ENCODE data around the gene CPNE7. TPM values are rescaled to one million over a fixed set of nuclear protein-coding genes. Genes with fewer than 3 reads are reported as not detected.
A peak's percentile ranks its signal among the peaks of the same experiment; 100 is the strongest.

CPNE7 gene
- total and polyA plus RNA-seq, 5 donors = not detected

- no peak overlapping the region for H3K27ac ChIP-seq (ENCODE audit: low read length)
- ATAC-seq = no peak
- no peaks in the 10 kb centered on the region for H3K4me1 ChIP-seq (ENCODE audit: control insufficient read depth, insufficient read depth, low read length)
- intact Hi-C loops (cut with DNase I) = no loop called here
- no peak for DNase-seq
- H3K4me3 ChIP-seq (ENCODE audit: low read length) = no peak overlapping the region
- no peaks in the 10 kb centered on the region for H3K27me3 ChIP-seq (ENCODE audit: control insufficient read depth, insufficient read depth)
- H3K9me3 ChIP-seq (ENCODE audit: control insufficient read depth, low read length) = no peaks in the 10 kb centered on the region
- WGBS = 91% methylated on average over 26 of the region's 26 CpGs
These were observed 13.0 kb downstream of the CPNE7 start for GRCh38 chr16:89588413-89589109.

- Histone ChIP-seq H3K4me3 (ENCODE audit: low read length) (no peak overlapping the region), H3K27ac (ENCODE audit: low read length) (no peak overlapping the region), H3K9me3 (ENCODE audit: control insufficient read depth, low read length) (no peaks in the 10 kb centered on the region), H3K4me1 (ENCODE audit: control insufficient read depth, insufficient read depth, low read length) (no peaks in the 10 kb centered on the region), H3K27me3 (ENCODE audit: control insufficient read depth, insufficient read depth) (no peaks in the 10 kb centered on the region)
- 91% methylated on average over 21 of the region's 21 CpGs for WGBS
- ATAC-seq (no peak), DNase-seq (no peak)
- intact Hi-C loops (cut with DNase I) = no loop called here
These were observed 13.8 kb downstream of the CPNE7 start for GRCh38 chr16:89589241-89589926.

DNA sequence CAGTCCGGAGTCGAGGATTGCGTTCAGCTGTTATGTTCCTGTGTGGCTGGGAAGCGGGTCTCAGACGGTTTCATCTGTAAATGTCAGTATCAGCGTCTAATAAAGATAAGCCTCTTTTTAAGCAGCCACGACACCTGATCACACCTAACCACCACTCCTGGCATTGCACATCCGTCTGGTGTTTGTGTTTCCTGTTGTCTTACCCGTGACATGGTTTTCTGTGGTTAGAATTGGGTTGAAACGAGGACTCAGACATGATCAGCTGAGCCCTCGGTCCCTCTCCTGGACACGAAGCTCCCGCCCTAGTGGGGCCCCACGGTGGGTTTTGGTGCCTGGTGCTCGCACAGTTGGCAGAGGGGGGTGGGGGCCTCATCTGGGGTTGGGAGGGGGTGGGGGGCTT lies 18.3 kb downstream of the CPNE7 start:
- intact Hi-C loops (cut with DNase I) = no loop called here
- DNase-seq (no peak), ATAC-seq (no peak)
- H3K27me3 ChIP-seq (ENCODE audit: control insufficient read depth, insufficient read depth) = no peaks in the 10 kb centered on the region
- H3K9me3 ChIP-seq (ENCODE audit: control insufficient read depth, low read length) = no peaks in the 10 kb centered on the region
- no peaks in the 10 kb centered on the region for H3K4me1 ChIP-seq (ENCODE audit: control insufficient read depth, insufficient read depth, low read length)
- no peak overlapping the region for H3K4me3 ChIP-seq (ENCODE audit: low read length)
- 78% methylated on average over 15 of the region's 15 CpGs for WGBS
- no peak overlapping the region for H3K27ac ChIP-seq (ENCODE audit: low read length)

GRCh38 chr16:89595330-89596060 lies 19.9 kb downstream of the CPNE7 start:
- Histone ChIP-seq H3K4me3 (ENCODE audit: low read length) (no peak overlapping the region), H3K27ac (ENCODE audit: low read length) (no peak overlapping the region), H3K4me1 (ENCODE audit: control insufficient read depth, insufficient read depth, low read length) (no peaks in the 10 kb centered on the region), H3K9me3 (ENCODE audit: control insufficient read depth, low read length) (no peaks in the 10 kb centered on the region), H3K27me3 (ENCODE audit: control insufficient read depth, insufficient read depth) (no peaks in the 10 kb centered on the region)
- 93% methylated on average over 47 of the region's 47 CpGs for WGBS
- intact Hi-C loops (cut with DNase I) = no loop called here
- no peak for DNase-seq
- ATAC-seq = no peak

GRCh38 chr16:89596061-89596689 lies 20.6 kb downstream of the CPNE7 start:
- no peaks in the 10 kb centered on the region for H3K9me3 ChIP-seq (ENCODE audit: control insufficient read depth, low read length)
- H3K27me3 ChIP-seq (ENCODE audit: control insufficient read depth, insufficient read depth) = no peaks in the 10 kb centered on the region
- intact Hi-C loops (cut with DNase I) = no loop called here
- no peak overlapping the region for H3K4me3 ChIP-seq (ENCODE audit: low read length)
- 84% methylated on average over 25 of the region's 25 CpGs for WGBS
- H3K27ac ChIP-seq (ENCODE audit: low read length) = no peak overlapping the region
- H3K4me1 ChIP-seq (ENCODE audit: control insufficient read depth, insufficient read depth, low read length) = no peaks in the 10 kb centered on the region
- DNase-seq (no peak), ATAC-seq (peak in 1 of 2 donors; percentile 7)

- no peak for ATAC-seq
- no peaks in the 10 kb centered on the region for H3K4me1 ChIP-seq (ENCODE audit: control insufficient read depth, insufficient read depth, low read length)
These were observed 21.5 kb downstream of the CPNE7 start for GRCh38 chr16:89596957-89597649.

DNA sequence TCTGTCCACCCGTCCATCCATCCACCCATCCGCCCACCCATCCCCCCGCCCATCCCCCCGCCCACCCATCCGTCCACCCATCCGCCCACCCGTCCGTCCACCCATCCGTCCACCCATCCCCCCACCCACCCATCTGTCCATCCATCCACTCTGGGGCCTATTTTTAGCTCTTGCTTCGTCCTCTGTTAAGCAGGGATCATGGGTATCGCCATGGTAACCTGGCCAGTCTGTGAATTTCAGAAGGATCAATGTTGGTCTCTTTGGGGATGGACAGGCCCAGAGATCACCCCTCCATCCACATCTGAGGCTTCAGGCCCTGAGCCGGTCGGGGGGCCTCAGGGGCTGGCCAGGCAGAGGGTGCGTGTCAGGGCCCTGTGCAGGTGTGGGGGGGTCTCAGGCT lies 22.6 kb downstream of the CPNE7 start:
- WGBS = 66% methylated on average over 14 of the region's 14 CpGs
- intact Hi-C loops (cut with DNase I) = no loop called here
- no peak overlapping the region for H3K4me3 ChIP-seq (ENCODE audit: low read length)
- no peaks in the 10 kb centered on the region for H3K4me1 ChIP-seq (ENCODE audit: control insufficient read depth, insufficient read depth, low read length)
- no peaks in the 10 kb centered on the region for H3K9me3 ChIP-seq (ENCODE audit: control insufficient read depth, low read length)
- ATAC-seq (no peak), DNase-seq (no peak)
- H3K27me3 ChIP-seq (ENCODE audit: control insufficient read depth, insufficient read depth) = no peaks in the 10 kb centered on the region
- no peak overlapping the region for H3K27ac ChIP-seq (ENCODE audit: low read length)

More at GRCh38 chr16:89596957-89597649, 21.5 kb downstream of the CPNE7 start:
- 85% methylated on average over 19 of the region's 19 CpGs for WGBS
- intact Hi-C loops (cut with DNase I) = no loop called here
- no peak for DNase-seq
- no peak overlapping the region for H3K27ac ChIP-seq (ENCODE audit: low read length)
- no peak overlapping the region for H3K4me3 ChIP-seq (ENCODE audit: low read length)
- no peaks in the 10 kb centered on the region for H3K27me3 ChIP-seq (ENCODE audit: control insufficient read depth, insufficient read depth)
- H3K9me3 ChIP-seq (ENCODE audit: control insufficient read depth, low read length) = no peaks in the 10 kb centered on the region

DNA sequence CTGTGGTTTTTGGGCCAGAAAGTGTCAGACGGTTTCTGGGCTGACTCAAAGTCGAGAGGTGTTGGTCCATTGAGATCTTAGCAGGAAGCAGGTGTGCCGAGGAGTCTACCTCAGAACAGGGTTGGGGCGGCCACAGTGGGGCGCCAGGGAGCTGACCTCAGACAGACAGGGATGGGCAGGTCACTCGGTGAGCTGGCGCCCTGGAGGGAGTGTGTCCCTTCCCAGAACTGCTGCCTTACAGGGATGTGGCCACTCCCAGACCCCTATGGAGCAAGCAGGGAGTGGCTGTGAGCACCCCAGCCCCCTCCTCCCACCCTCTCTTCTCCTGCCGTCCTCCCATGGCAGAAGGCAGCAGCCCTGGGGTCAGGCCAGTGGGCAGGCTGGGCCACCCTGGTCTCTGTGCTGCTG lies 23.9 kb downstream of the CPNE7 start:
- intact Hi-C loops (cut with DNase I) = no loop called here
- no peaks in the 10 kb centered on the region for H3K4me1 ChIP-seq (ENCODE audit: control insufficient read depth, insufficient read depth, low read length)
- WGBS = 46% methylated on average over 8 of the region's 8 CpGs
- DNase-seq (no peak), ATAC-seq (no peak)
- H3K27ac ChIP-seq (ENCODE audit: low read length) = no peak overlapping the region
- no peaks in the 10 kb centered on the region for H3K9me3 ChIP-seq (ENCODE audit: control insufficient read depth, low read length)
- no peak overlapping the region for H3K4me3 ChIP-seq (ENCODE audit: low read length)
- no peaks in the 10 kb centered on the region for H3K27me3 ChIP-seq (ENCODE audit: control insufficient read depth, insufficient read depth)

GRCh38 chr16:89599902-89600301 lies 24.3 kb downstream of the CPNE7 start:
- no peak for DNase-seq
- Histone ChIP-seq H3K4me1 (ENCODE audit: control insufficient read depth, insufficient read depth, low read length) (no peaks in the 10 kb centered on the region), H3K9me3 (ENCODE audit: control insufficient read depth, low read length) (no peaks in the 10 kb centered on the region), H3K27ac (ENCODE audit: low read length) (no peak overlapping the region), H3K4me3 (ENCODE audit: low read length) (no peak overlapping the region), H3K27me3 (ENCODE audit: control insufficient read depth, insufficient read depth) (no peaks in the 10 kb centered on the region)
- 84% methylated on average over 10 of the region's 10 CpGs for WGBS
- intact Hi-C loops (cut with DNase I) = no loop called here
- ATAC-seq = no peak

DNA sequence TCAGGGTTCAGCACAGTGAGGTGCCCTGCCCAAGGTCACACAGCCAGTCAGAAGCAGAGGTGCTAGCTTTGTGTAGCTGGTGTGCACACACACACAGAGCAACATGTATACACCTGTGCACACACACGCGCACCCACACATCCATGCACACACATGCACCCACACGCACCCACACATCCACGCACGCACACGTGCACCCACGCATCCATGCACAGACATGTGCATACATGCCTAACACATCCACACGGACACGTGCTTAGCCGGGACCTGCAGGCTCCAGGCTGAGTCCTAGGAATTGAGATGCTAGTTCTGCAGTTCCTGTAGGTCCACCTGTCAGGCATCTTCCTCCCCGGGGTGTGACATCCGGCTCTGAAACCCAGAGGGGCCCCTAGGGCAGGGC lies 24.9 kb downstream of the CPNE7 start:
- Histone ChIP-seq H3K4me3 (ENCODE audit: low read length) (no peak overlapping the region), H3K9me3 (ENCODE audit: control insufficient read depth, low read length) (no peaks in the 10 kb centered on the region), H3K27ac (ENCODE audit: low read length) (no peak overlapping the region), H3K27me3 (ENCODE audit: control insufficient read depth, insufficient read depth) (no peaks in the 10 kb centered on the region), H3K4me1 (ENCODE audit: control insufficient read depth, insufficient read depth, low read length) (no peaks in the 10 kb centered on the region)
- DNase-seq (peak in 1 of 3 donors; percentile 16), ATAC-seq (no peak)
- intact Hi-C loops (cut with DNase I) = no loop called here
- 82% methylated on average over 12 of the region's 12 CpGs for WGBS
